ENCODE results near the gene RHO.
"Not testable (repeated sequence)": the region's sequence is repeated elsewhere in the genome, so short reads cannot be mapped to it uniquely, and the experiment has no call there.

The RHO gene

GRCh38 chr3:129528589-129529100 lies at the start of gene RHO:
Gene RHO (plus strand): TSS chr3:129528639. CDS start chr3:129528734, 95 bp downstream.
- no peaks in the 10 kb centered on the region for H3K9me3 ChIP-seq (ENCODE audit: control insufficient read depth, insufficient read depth, low read depth, low read length)
- H3K9ac ChIP-seq (ENCODE audit: low read length), result no peak within 1 kb of the TSS
- H3K27ac ChIP-seq (ENCODE audit: low read depth, low read length), result no peak within 1 kb of the TSS
- no peak within 1 kb of the TSS for H3K4me3 ChIP-seq (ENCODE audit: low read depth, low read length)
- no peaks in the 10 kb centered on the region for H3K27me3 ChIP-seq (ENCODE audit: control insufficient read depth, insufficient read depth, low read length)
- no peaks in the 10 kb centered on the region for H3K36me3 ChIP-seq (ENCODE audit: control insufficient read depth, insufficient read depth, low read length)
- H3K4me1 ChIP-seq (ENCODE audit: control insufficient read depth, insufficient read depth, low read length), result peaks cover 24% of the 10 kb centered on the region

- H3K36me3 ChIP-seq (ENCODE audit: control insufficient read depth, insufficient read depth, low read length), result peaks cover 48% of the 10 kb centered on the region
- not testable (repeated sequence) for H3K9me3 ChIP-seq (ENCODE audit: control insufficient read depth, insufficient read depth, low read depth, low read length); H3K27ac ChIP-seq (ENCODE audit: low read depth, low read length); H3K4me3 ChIP-seq (ENCODE audit: low read depth, low read length); H3K9ac ChIP-seq (ENCODE audit: low read length); H3K27me3 ChIP-seq (ENCODE audit: control insufficient read depth, insufficient read depth, low read length)
- H3K4me1 ChIP-seq (ENCODE audit: control insufficient read depth, insufficient read depth, low read length), result peaks cover 25% of the 10 kb centered on the region
Measured at GRCh38 chr3:129481225-129481765, 47.1 kb upstream of the RHO start.

GRCh38 chr3:129481766-129482332 lies 46.6 kb upstream of the RHO start:
- Histone ChIP-seq H3K4me3 (ENCODE audit: low read depth, low read length) (no peak overlapping the region), H3K36me3 (ENCODE audit: control insufficient read depth, insufficient read depth, low read length) (peaks cover 42% of the 10 kb centered on the region), H3K9ac (ENCODE audit: low read length) (no peak overlapping the region), H3K4me1 (ENCODE audit: control insufficient read depth, insufficient read depth, low read length) (peaks cover 30% of the 10 kb centered on the region), H3K9me3 (ENCODE audit: control insufficient read depth, insufficient read depth, low read depth, low read length) (no peaks in the 10 kb centered on the region), H3K27ac (ENCODE audit: low read depth, low read length) (no peak overlapping the region), H3K27me3 (ENCODE audit: control insufficient read depth, insufficient read depth, low read length) (no peaks in the 10 kb centered on the region)

- peaks cover 34% of the 10 kb centered on the region for H3K36me3 ChIP-seq (ENCODE audit: control insufficient read depth, insufficient read depth, low read length)
- H3K27me3 ChIP-seq (ENCODE audit: control insufficient read depth, insufficient read depth, low read length), result no peaks in the 10 kb centered on the region
- H3K4me3 ChIP-seq (ENCODE audit: low read depth, low read length), result no peak overlapping the region
- no peak overlapping the region for H3K27ac ChIP-seq (ENCODE audit: low read depth, low read length)
- peaks cover 34% of the 10 kb centered on the region for H3K4me1 ChIP-seq (ENCODE audit: control insufficient read depth, insufficient read depth, low read length)
- H3K9ac ChIP-seq (ENCODE audit: low read length), result no peak overlapping the region
- no peaks in the 10 kb centered on the region for H3K9me3 ChIP-seq (ENCODE audit: control insufficient read depth, insufficient read depth, low read depth, low read length)
Measured at GRCh38 chr3:129482721-129483120, 45.7 kb upstream of the RHO start.

GRCh38 chr3:129483870-129484269 lies 44.6 kb upstream of the RHO start:
- Histone ChIP-seq H3K4me1 (ENCODE audit: control insufficient read depth, insufficient read depth, low read length) (peaks cover 34% of the 10 kb centered on the region), H3K27me3 (ENCODE audit: control insufficient read depth, insufficient read depth, low read length) (no peaks in the 10 kb centered on the region), H3K27ac (ENCODE audit: low read depth, low read length) (no peak overlapping the region), H3K36me3 (ENCODE audit: control insufficient read depth, insufficient read depth, low read length) (peaks cover 24% of the 10 kb centered on the region), H3K9me3 (ENCODE audit: control insufficient read depth, insufficient read depth, low read depth, low read length) (no peaks in the 10 kb centered on the region), H3K4me3 (ENCODE audit: low read depth, low read length) (no peak overlapping the region), H3K9ac (ENCODE audit: low read length) (no peak overlapping the region)

- not testable (repeated sequence) for H3K27me3 ChIP-seq (ENCODE audit: control insufficient read depth, insufficient read depth, low read length); H3K27ac ChIP-seq (ENCODE audit: low read depth, low read length); H3K4me3 ChIP-seq (ENCODE audit: low read depth, low read length); H3K9me3 ChIP-seq (ENCODE audit: control insufficient read depth, insufficient read depth, low read depth, low read length); H3K9ac ChIP-seq (ENCODE audit: low read length)
- H3K36me3 ChIP-seq (ENCODE audit: control insufficient read depth, insufficient read depth, low read length), result peaks cover 17% of the 10 kb centered on the region
- peaks cover 34% of the 10 kb centered on the region for H3K4me1 ChIP-seq (ENCODE audit: control insufficient read depth, insufficient read depth, low read length)
Measured at GRCh38 chr3:129485146-129485545, 43.3 kb upstream of the RHO start.

- H3K4me1 ChIP-seq (ENCODE audit: control insufficient read depth, insufficient read depth, low read length), result peaks cover 41% of the 10 kb centered on the region
- peak overlapping the region; percentile 25; the same call in 1 of the 2 replicates for H3K27ac ChIP-seq (ENCODE audit: low read depth, low read length)
- no peak overlapping the region for H3K9ac ChIP-seq (ENCODE audit: low read length)
Measured at GRCh38 chr3:129485721-129486663, 42.4 kb upstream of the RHO start.

GRCh38 chr3:129486664-129487035 lies 41.8 kb upstream of the RHO start:
- peaks cover 11% of the 10 kb centered on the region; the same call in 1 of the 2 replicates for H3K36me3 ChIP-seq (ENCODE audit: control insufficient read depth, insufficient read depth, low read length)
- H3K27ac ChIP-seq (ENCODE audit: low read depth, low read length), result no peak overlapping the region; the same call in 1 of the 2 replicates
- H3K4me1 ChIP-seq (ENCODE audit: control insufficient read depth, insufficient read depth, low read length), result peaks cover 39% of the 10 kb centered on the region
- no peaks in the 10 kb centered on the region for H3K27me3 ChIP-seq (ENCODE audit: control insufficient read depth, insufficient read depth, low read length)
- H3K4me3 ChIP-seq (ENCODE audit: low read depth, low read length), result no peak overlapping the region
- no peaks in the 10 kb centered on the region for H3K9me3 ChIP-seq (ENCODE audit: control insufficient read depth, insufficient read depth, low read depth, low read length)
- H3K9ac ChIP-seq (ENCODE audit: low read length), result no peak overlapping the region

More at GRCh38 chr3:129485721-129486663, 42.4 kb upstream of the RHO start:
- Histone ChIP-seq H3K4me3 (ENCODE audit: low read depth, low read length) (no peak overlapping the region), H3K9me3 (ENCODE audit: control insufficient read depth, insufficient read depth, low read depth, low read length) (no peaks in the 10 kb centered on the region), H3K36me3 (ENCODE audit: control insufficient read depth, insufficient read depth, low read length) (peaks cover 11% of the 10 kb centered on the region; the same call in 1 of the 2 replicates), H3K27me3 (ENCODE audit: control insufficient read depth, insufficient read depth, low read length) (no peaks in the 10 kb centered on the region)

GRCh38 chr3:129487183-129487867 lies 41.1 kb upstream of the RHO start:
- no peak overlapping the region for H3K9ac ChIP-seq (ENCODE audit: low read length)
- no peak overlapping the region for H3K27ac ChIP-seq (ENCODE audit: low read depth, low read length)
- H3K9me3 ChIP-seq (ENCODE audit: control insufficient read depth, insufficient read depth, low read depth, low read length), result no peaks in the 10 kb centered on the region
- H3K36me3 ChIP-seq (ENCODE audit: control insufficient read depth, insufficient read depth, low read length), result peaks cover 17% of the 10 kb centered on the region; the same call in 1 of the 2 replicates
- peaks cover 33% of the 10 kb centered on the region for H3K4me1 ChIP-seq (ENCODE audit: control insufficient read depth, insufficient read depth, low read length)
- H3K4me3 ChIP-seq (ENCODE audit: low read depth, low read length), result no peak overlapping the region
- no peaks in the 10 kb centered on the region for H3K27me3 ChIP-seq (ENCODE audit: control insufficient read depth, insufficient read depth, low read length)

- not testable (repeated sequence) for H3K4me3 ChIP-seq (ENCODE audit: low read depth, low read length); H3K9ac ChIP-seq (ENCODE audit: low read length); H3K27ac ChIP-seq (ENCODE audit: low read depth, low read length); H3K27me3 ChIP-seq (ENCODE audit: control insufficient read depth, insufficient read depth, low read length); H3K9me3 ChIP-seq (ENCODE audit: control insufficient read depth, insufficient read depth, low read depth, low read length)
- H3K36me3 ChIP-seq (ENCODE audit: control insufficient read depth, insufficient read depth, low read length), result peaks cover 20% of the 10 kb centered on the region; the same call in 1 of the 2 replicates
- peaks cover 28% of the 10 kb centered on the region for H3K4me1 ChIP-seq (ENCODE audit: control insufficient read depth, insufficient read depth, low read length)
Measured at GRCh38 chr3:129487868-129488335, 40.5 kb upstream of the RHO start.
